OCI-LY1 (cell line): ENCODE measurements around the gene GOLGA8N.
"Not testable (repeated sequence)": the region's sequence is repeated elsewhere in the genome, so short reads cannot be mapped to it uniquely, and the experiment has no call there.

Experiments
- EZH2 ChIP-seq: fragments of 200-600 bp; sonication (generic), shearing (Covaris generic); IDR thresholded peaks from 2 replicates; pipeline ENCODE4 v1.8.0; 2017; ENCODE audit warnings: borderline replicate concordance, mixed run types, mild to moderate bottlenecking, antibody characterized with exemption, low read length, moderate library complexity, mixed read lengths
- TF ChIP-seq, protein P1 (sequence below): fragments of 200-600 bp; sonication (generic), shearing (Covaris generic); IDR thresholded peaks from 2 replicates; pipeline ENCODE4 v1.5.1; 2017; ENCODE audit warnings: mild to moderate bottlenecking, antibody characterized with exemption, low read length, moderate library complexity, mixed read lengths

DNA sequence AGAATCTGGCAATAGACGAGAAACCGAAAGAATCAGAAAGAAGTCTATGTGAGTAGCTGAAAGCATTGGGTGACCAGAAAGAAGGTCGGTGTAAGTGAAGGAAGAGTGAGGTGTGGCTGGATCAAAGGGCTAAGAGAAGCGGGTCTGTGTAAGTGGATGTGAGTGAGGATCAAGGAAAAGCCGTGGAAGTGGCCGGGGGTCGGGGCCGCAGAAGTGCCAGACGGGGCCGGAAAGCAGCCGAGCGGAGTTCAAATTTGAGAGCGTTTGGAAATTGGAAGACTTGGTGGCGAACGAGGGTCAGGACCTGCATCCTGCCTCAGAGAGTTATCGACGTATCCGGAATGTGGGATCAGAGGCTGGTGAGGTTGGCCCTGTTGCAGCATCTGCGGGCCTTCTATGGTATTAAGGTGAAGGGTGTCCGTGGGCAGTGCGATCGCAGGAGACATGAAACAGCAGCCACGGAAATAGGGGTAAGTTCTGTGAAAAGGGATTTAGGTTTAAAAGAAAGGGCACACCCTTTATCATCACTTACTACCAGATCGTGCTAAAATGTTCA lies 22.7 kb downstream of the GOLGA8N start:
- TF ChIP-seq, protein P1, sequence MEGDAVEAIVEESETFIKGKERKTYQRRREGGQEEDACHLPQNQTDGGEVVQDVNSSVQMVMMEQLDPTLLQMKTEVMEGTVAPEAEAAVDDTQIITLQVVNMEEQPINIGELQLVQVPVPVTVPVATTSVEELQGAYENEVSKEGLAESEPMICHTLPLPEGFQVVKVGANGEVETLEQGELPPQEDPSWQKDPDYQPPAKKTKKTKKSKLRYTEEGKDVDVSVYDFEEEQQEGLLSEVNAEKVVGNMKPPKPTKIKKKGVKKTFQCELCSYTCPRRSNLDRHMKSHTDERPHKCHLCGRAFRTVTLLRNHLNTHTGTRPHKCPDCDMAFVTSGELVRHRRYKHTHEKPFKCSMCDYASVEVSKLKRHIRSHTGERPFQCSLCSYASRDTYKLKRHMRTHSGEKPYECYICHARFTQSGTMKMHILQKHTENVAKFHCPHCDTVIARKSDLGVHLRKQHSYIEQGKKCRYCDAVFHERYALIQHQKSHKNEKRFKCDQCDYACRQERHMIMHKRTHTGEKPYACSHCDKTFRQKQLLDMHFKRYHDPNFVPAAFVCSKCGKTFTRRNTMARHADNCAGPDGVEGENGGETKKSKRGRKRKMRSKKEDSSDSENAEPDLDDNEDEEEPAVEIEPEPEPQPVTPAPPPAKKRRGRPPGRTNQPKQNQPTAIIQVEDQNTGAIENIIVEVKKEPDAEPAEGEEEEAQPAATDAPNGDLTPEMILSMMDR, result not testable (repeated sequence)
- TF ChIP-seq EZH2, result not testable (repeated sequence)
